Endodermal cell (in vitro differentiated cells): ENCODE results near the gene UQCC5. TPM values are rescaled to one million over a fixed set of nuclear protein-coding genes. Genes with fewer than 3 reads are reported as not detected.

ENCODE experiments used
- DNase-seq: peaks from one replicate; pipeline ENCODE4 v3.0.0-alpha.2; 2017
- H3K27ac ChIP-seq: 2 replicates; pipeline ENCODE4 v1.5.1; 2013; ENCODE audit warnings: mild to moderate bottlenecking, low read depth, low read length, moderate library complexity
- H3K27me3 ChIP-seq: 2 replicates; pipeline ENCODE4 v1.6.1; 2013; ENCODE audit warnings: mild to moderate bottlenecking, low read length, moderate library complexity; ENCODE audit not compliant: insufficient read depth, control insufficient read depth, poor library complexity, severe bottlenecking
- H3K36me3 ChIP-seq: 2 replicates; pipeline ENCODE4 v1.7.0; 2013; ENCODE audit warnings: mild to moderate bottlenecking, low read length, moderate library complexity; ENCODE audit not compliant: control insufficient read depth, insufficient read depth
- H3K4me1 ChIP-seq: one replicate; pipeline ENCODE4 v1.7.0; 2013; ENCODE audit warnings: low read length; ENCODE audit not compliant: control insufficient read depth, insufficient read depth
- H3K4me3 ChIP-seq: 2 replicates; pipeline ENCODE4 v1.5.1; 2013; ENCODE audit warnings: mild to moderate bottlenecking, low read length, moderate library complexity
- H3K9ac ChIP-seq: 2 replicates; pipeline ENCODE4 v1.6.1; 2013; ENCODE audit warnings: mild to moderate bottlenecking, low read length, moderate library complexity; ENCODE audit not compliant: poor library complexity, severe bottlenecking; ENCODE audit errors: extremely low read depth
- H3K9me3 ChIP-seq: 2 replicates; pipeline ENCODE4 v1.6.1; 2013; ENCODE audit warnings: mild to moderate bottlenecking, low read length, moderate library complexity; ENCODE audit not compliant: control insufficient read depth
- H3K27ac Mint-ChIP-seq: 2 replicates; pipeline ENCODE4 v1.8.0; 2020; ENCODE audit warnings: mixed read lengths
- H3K27me3 Mint-ChIP-seq: 2 replicates; pipeline ENCODE4 v1.8.0; 2021; ENCODE audit warnings: mild to moderate bottlenecking, mixed read lengths; ENCODE audit not compliant: insufficient read depth
- H3K36me3 Mint-ChIP-seq: 2 replicates; pipeline ENCODE4 v1.8.0; 2020; ENCODE audit warnings: low read depth, mixed read lengths
- H3K4me1 Mint-ChIP-seq: 2 replicates; pipeline ENCODE4 v1.8.0; 2020; ENCODE audit warnings: mixed read lengths
- H3K4me3 Mint-ChIP-seq: 2 replicates; pipeline ENCODE4 v1.8.0; 2020; ENCODE audit warnings: mild to moderate bottlenecking, moderate library complexity, mixed read lengths
- H3K9me3 Mint-ChIP-seq: 2 replicates; pipeline ENCODE4 v1.8.0; 2020; ENCODE audit warnings: mild to moderate bottlenecking, mixed read lengths
- CTCF ChIP-seq: fragments of 200-600 bp; sonication (generic); conservative IDR thresholded peaks from 2 replicates; pipeline ENCODE4 v1.5.0; 2021; ENCODE audit warnings: antibody characterized with exemption, mild to moderate bottlenecking
- WGBS, 2 experiments: methylation state at CpG; one replicate each; pipeline versions ENCODE4 v1.1.5 to v1.1.7; 2013; ENCODE audit warnings: missing lambda C conversion rate in 2 of 2, mixed read lengths in 1 of 2; ENCODE audit not compliant: insufficient coverage in 1 of 2, insufficient read length in 1 of 2; 5-methylcytosine and 5-hydroxymethylcytosine counted together
- total RNA-seq, 2 donors: library from RNA; stranded (reverse); fragmentation: NEBNext Ultra II Directional in 1 of 2; extraction: Animal tissue kit (Norgen Biotek cat#: 25700) in 1 of 2; gene quantifications; 2 replicates in 1 of 2; 3 replicates in 1 of 2; pipeline ENCODE4 v1.2.1, GENCODE V29; 2021

The UQCC5 gene
- total RNA-seq, 2 donors from 2014 or later = 28.1 to 34.1 TPM

GRCh38 chr3:52558436-52558835 is 22.0 kb downstream of the UQCC5 start:
- no peak overlapping the region for H3K4me3 Mint-ChIP-seq
- Histone ChIP-seq H3K4me1 (no peaks in the 10 kb centered on the region), H3K27ac (no peak overlapping the region), H3K9ac (no peak overlapping the region), H3K36me3 (peaks cover 82% of the 10 kb centered on the region), H3K27me3 (no peaks in the 10 kb centered on the region), H3K9me3 (no peaks in the 10 kb centered on the region), H3K4me3 (no peak overlapping the region)
- 96% methylated on average over 4 of the region's 5 CpGs; no CpG with 5 or more reads in 1 of the 2 experiments for WGBS, 2 experiments
- H3K27me3 Mint-ChIP-seq = no peaks in the 10 kb centered on the region
- H3K4me1 Mint-ChIP-seq = no peaks in the 10 kb centered on the region
- no peaks in the 10 kb centered on the region for H3K9me3 Mint-ChIP-seq
- TF ChIP-seq CTCF = no peak
- H3K27ac Mint-ChIP-seq = peak overlapping the region; percentile 65
- DNase-seq = no peak
- peaks cover 56% of the 10 kb centered on the region for H3K36me3 Mint-ChIP-seq

- Histone ChIP-seq H3K4me1 (no peaks in the 10 kb centered on the region), H3K36me3 (peaks cover 71% of the 10 kb centered on the region), H3K27me3 (no peaks in the 10 kb centered on the region), H3K9me3 (no peaks in the 10 kb centered on the region), H3K27ac (no peak overlapping the region), H3K4me3 (no peak overlapping the region), H3K9ac (no peak overlapping the region)
- H3K27ac Mint-ChIP-seq = peak overlapping the region; percentile 67
- whole genome bisulfite sequencing, 2 experiments = 82 to 96% methylated on average over 3 to 4 of the region's 4 CpGs
- no peak overlapping the region for H3K4me3 Mint-ChIP-seq
- no peak for DNase-seq
- H3K27me3 Mint-ChIP-seq = no peaks in the 10 kb centered on the region
- H3K9me3 Mint-ChIP-seq = no peaks in the 10 kb centered on the region
- H3K4me1 Mint-ChIP-seq = no peaks in the 10 kb centered on the region
- no peak for TF ChIP-seq CTCF
- H3K36me3 Mint-ChIP-seq = peaks cover 45% of the 10 kb centered on the region
These were observed 24.8 kb downstream of the UQCC5 start for GRCh38 chr3:52561028-52561747.

- Mint-ChIP-seq H3K27me3 (no peaks in the 10 kb centered on the region), H3K4me3 (no peak overlapping the region), H3K36me3 (peaks cover 46% of the 10 kb centered on the region), H3K27ac (no peak overlapping the region), H3K4me1 (no peaks in the 10 kb centered on the region), H3K9me3 (no peaks in the 10 kb centered on the region)
- Histone ChIP-seq H3K27ac (no peak overlapping the region), H3K27me3 (no peaks in the 10 kb centered on the region), H3K36me3 (peaks cover 71% of the 10 kb centered on the region), H3K9ac (no peak overlapping the region), H3K4me3 (no peak overlapping the region), H3K9me3 (no peaks in the 10 kb centered on the region), H3K4me1 (no peaks in the 10 kb centered on the region)
- DNase-seq = no peak
- WGBS, 2 experiments = 95 to 100% methylated on average over 1 to 2 of the region's 2 CpGs
- no peak for TF ChIP-seq CTCF
These were observed 27.6 kb downstream of the UQCC5 start for GRCh38 chr3:52563984-52564383.
